ENCODE measurements around the gene WBP11.

WBP11 gene

GRCh38 chr12:14824012-14824634 lies 20.8 kb upstream of the WBP11 start:
- no peak for DNase-seq (ENCODE audit: low spot score)

- no peak for DNase-seq (ENCODE audit: low spot score)
Measured at GRCh38 chr12:14814014-14814413, 10.7 kb upstream of the WBP11 start, which contains the start of gene SMCO3. Gene SMCO3 (minus strand): TSS chr12:14814182. CDS start chr12:14806680, 7,502 bp downstream.

DNA sequence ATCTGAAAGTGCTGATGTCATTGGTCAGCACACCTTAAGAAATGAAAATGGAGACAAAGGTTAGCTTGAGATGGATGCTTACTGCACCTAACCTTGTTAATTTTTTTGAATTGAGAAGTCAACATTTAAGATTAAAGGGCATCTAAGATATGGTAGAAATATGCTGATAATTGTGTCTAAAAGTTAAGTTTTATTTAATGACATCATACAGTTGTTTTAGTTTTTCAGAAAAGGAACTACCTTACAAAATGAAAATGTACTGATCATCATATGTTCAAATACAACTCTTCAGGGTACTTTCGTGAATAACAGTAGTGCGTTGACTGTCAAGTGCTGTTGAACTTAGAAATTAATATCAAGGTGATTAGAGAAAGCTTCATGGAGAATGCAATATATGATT lies 8.2 kb upstream of the WBP11 start:
- no peak for DNase-seq (ENCODE audit: low spot score)

GRCh38 chr12:14810953-14811483 lies 7.7 kb upstream of the WBP11 start:
- DNase-seq (ENCODE audit: low spot score), result no peak

- DNase-seq (ENCODE audit: low spot score), result no peak
Measured at GRCh38 chr12:14810167-14810952, 7.1 kb upstream of the WBP11 start.

DNA sequence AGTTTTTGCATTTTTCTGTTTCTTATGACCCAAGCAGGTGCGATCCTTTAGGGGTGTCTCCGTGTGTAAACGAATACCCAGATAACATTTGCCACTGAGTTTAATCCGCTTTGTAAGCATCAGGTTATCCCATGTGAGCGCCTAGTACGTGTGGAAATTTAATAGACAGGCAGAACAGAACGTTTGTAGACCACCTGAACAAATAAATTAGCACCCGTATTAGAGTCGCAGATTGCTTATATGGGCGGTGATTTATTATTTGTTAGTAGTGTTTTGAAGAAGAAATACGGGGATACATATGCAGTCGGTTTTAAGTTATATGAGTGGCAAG lies 517 bp upstream of the WBP11 start:
- no peak for DNase-seq (ENCODE audit: low spot score)

DNA sequence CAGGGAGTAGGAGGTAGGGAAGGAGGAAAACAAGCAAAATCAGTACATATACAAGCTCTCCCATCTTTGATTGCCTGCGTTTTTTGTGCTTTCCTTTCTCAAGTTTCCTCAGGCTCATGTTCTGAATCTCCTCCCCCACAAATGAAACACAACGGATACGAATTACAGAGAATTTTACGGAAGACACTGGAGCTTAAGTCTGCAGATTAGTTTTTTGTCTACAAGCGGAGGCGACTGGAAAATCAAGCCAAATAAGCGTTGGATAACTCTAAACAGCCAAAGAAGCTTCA lies 612 bp downstream of the WBP11 start:
- DNase-seq (ENCODE audit: low spot score), result no peak

- no peak for DNase-seq (ENCODE audit: low spot score)
Measured at GRCh38 chr12:14802247-14802646, 1.0 kb downstream of the WBP11 start.

DNA sequence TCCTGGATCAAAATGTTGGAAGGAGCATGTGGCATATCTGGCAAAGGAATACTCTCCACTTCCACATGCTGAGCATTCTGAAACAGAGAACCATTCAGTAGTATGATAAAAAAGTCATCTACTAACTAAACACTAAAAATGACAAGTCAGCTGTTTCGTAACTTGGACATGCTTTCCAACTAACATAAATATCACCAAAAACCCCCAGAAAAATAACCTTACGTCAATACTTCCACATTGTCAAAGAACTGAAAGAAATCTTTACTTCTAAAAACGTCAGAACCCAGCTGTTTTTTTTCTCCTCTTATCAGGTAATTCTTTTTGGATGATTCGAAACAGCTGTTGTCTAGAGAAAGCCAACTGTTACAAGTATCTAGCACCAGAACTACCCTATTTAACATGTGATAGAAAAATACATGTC lies 8.2 kb downstream of the WBP11 start:
- no peak for DNase-seq (ENCODE audit: low spot score)

- DNase-seq (ENCODE audit: low spot score), result no peak
Measured at GRCh38 chr12:14785568-14785967, 17.7 kb downstream of the WBP11 start.

DNA sequence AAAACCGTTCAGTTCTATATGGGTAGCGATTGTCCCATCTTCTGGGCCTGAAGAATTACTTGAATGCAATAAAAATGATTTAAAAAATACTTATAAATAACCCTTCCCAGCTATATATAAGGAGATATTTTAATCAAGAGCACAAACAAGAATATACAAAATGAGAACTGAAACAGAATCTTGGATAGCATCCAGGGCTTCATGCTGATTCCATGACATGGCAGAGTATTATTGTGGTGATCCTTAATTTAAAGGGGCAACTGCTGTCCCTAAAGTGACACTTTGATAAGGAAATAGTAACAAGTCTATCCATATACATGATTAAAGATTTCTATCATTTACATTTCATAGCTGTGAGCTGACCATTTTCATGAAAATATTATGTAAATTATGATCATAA lies 18.8 kb downstream of the WBP11 start:
- no peak for DNase-seq (ENCODE audit: low spot score)

DNA sequence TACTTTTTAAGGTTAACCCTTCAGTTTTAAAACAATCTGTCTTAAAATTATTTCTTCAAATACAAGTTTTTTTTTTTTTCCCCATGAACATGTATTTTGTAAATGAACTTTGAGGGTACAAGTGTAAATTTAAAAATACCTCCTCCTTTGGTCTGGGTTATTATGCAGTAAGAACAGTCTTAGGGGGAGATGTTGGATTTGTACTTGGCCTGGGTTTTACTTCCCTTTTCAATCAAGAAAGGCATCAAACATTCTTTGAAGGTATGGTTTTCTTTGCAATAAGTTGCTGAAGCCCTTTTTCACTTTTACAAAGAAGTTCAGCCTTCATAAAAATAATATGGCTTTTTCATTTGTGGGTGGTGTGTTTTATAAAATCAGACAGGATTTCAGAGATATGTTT lies 20.5 kb downstream of the WBP11 start:
- DNase-seq (ENCODE audit: low spot score), result no peak

DNA sequence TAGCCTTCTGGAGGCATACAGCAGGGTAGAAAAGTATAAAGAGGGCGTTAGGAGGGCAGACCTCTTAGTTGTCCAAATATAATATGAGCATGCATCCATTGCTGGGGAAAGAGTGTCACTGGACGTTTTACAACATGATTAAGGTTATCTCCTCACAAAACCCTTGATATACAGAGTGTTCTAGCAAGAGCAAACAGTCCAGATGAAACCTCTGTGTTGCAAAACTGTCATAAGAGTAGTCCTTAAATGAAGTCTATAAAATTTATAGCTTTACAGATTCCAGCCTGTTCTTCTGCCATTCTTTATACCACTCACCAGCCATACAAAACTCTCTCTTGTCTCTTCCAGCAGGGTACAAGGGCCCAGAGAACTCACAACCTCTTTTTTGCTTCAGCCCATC lies 21.7 kb downstream of the WBP11 start:
- no peak for DNase-seq (ENCODE audit: low spot score)

GRCh38 chr12:14780859-14781258 lies 22.4 kb downstream of the WBP11 start:
- DNase-seq (ENCODE audit: low spot score), result no peak

- DNase-seq (ENCODE audit: low spot score), result no peak
Measured at GRCh38 chr12:14779834-14780233, 23.4 kb downstream of the WBP11 start.

- no peak for DNase-seq (ENCODE audit: low spot score)
Measured at GRCh38 chr12:14777271-14777670, 26.0 kb downstream of the WBP11 start.

DNA sequence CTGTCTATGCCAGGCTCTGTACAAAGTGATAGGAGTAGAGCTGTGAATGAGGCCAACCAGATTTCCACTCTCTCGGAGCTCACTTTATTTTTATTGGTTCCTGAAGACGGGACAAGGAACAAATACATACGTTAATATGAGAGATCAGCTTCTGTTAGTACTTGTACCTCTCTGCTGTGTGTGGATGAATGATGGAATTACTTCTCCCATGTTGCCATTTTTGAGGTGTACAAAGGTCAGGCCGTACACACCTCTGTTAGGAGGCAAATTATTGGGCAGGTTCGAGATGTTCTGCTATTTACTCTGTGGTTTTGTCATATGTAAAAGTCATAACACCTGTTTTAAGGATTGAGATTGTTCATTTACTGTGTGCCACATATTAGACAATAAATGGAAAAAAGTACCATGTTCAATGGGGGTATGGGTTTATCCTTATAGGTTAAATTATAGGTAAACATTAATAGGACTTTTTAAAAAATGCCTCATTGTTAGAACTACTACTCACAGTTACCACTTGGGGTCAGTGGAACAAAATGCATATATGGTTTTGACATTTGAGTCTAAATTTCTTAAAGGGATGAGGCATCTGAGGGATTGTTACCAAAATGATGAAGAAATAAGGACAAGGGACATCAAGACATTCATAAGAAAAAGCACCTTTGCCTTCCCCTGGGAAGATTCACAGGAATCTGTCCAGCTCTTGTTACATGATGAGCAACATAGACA lies 26.9 kb downstream of the WBP11 start:
- no peak for DNase-seq (ENCODE audit: low spot score)

DNA sequence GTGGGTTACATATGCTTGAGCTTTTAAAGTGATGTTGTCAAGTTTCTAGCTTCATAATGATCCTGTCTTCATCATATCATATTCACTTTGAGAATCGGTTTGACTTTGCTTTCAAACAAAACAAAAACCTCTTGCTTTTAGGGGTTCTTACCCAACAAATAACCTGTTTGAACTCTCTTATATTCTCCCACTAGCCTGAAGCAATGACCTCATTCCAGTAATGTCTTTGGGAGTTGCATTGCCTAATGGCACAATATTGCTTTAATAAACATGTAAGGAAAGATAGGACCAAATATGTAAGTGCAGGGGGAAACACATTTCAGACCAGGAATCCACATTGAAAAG lies 27.7 kb downstream of the WBP11 start:
- DNase-seq (ENCODE audit: low spot score), result no peak

GRCh38 chr12:14774906-14775635 lies 28.2 kb downstream of the WBP11 start:
- DNase-seq (ENCODE audit: low spot score), result peak; percentile 11

DNA sequence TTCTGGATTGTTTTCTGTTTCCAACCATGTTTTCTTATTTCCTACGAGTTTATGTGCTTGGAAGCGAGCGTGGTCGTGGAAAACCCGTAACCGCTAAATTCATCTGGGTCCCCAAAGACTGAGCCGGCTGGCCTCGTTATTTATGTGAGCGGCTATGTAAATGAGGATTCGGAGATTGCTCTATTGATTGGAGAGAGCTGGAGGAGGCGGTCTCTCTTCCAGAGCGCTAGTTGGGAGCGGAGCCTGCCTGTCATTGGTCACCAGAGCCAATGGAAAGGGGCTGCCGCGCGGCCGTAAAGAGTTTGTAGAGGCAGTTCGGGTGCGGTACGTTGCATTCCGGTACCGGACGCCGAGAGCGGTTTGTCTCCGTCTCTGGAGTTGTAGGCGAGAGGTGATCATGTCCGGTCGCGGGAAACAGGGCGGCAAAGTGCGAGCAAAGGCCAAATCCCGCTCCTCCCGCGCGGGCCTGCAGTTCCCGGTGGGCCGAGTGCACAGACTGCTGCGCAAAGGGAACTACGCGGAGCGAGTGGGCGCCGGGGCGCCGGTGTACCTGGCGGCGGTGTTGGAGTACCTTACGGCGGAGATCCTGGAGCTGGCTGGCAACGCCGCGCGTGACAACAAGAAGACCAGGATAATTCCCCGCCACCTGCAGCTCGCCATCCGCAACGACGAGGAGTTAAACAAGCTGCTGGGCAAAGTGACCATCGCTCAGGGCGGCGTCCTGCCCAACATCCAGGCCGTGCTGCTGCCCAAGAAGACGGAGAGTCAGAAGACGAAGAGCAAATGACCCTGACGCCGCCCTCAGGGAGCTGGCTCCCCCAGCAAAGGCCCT lies 29.0 kb downstream of the WBP11 start:
- peak; percentile 92 for DNase-seq (ENCODE audit: low spot score)

DNA sequence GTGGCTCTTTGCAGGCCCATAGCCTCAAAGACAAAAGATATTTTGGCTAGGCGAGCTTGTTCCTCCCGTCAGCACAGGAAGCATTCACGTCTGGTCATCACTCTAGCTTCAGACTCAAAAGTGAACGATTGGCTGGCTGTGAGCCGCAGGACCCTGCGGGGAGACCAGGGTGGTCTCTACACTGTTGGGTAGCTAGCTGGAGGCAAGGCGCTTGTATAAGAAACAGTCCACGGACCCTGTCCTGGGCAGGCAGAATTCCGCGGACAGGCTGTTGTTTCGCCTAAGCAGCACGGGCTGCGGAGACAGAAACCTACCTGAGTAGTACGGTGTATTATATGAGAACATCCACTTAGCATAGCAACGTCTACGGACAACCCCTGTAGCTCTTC lies 29.6 kb downstream of the WBP11 start:
- no peak for DNase-seq (ENCODE audit: low spot score)

GRCh38 chr12:14772946-14773345 lies 30.3 kb downstream of the WBP11 start:
- DNase-seq (ENCODE audit: low spot score), result no peak
